ENCODE data around the gene RGS5.

DNA sequence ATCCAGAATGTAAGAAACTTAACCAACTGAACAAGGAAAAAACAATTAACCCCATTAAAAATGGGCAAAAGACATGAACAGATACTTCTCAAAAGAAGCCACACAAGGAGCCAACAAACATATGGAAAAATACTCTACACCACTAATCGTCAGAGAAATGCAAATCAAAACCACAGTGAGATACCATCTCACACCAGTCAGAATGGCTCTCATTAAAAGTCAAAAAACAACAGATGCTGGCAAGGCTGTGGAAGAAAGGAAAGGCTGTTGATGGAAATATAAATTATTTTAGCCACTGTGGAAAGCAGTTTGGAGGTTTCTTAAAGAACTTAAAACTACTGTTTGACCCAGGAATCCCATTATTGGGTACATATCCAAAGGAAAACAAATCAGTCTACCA, 82.3 kb downstream of the RGS5 start:
- TF ChIP-seq, protein P1, sequence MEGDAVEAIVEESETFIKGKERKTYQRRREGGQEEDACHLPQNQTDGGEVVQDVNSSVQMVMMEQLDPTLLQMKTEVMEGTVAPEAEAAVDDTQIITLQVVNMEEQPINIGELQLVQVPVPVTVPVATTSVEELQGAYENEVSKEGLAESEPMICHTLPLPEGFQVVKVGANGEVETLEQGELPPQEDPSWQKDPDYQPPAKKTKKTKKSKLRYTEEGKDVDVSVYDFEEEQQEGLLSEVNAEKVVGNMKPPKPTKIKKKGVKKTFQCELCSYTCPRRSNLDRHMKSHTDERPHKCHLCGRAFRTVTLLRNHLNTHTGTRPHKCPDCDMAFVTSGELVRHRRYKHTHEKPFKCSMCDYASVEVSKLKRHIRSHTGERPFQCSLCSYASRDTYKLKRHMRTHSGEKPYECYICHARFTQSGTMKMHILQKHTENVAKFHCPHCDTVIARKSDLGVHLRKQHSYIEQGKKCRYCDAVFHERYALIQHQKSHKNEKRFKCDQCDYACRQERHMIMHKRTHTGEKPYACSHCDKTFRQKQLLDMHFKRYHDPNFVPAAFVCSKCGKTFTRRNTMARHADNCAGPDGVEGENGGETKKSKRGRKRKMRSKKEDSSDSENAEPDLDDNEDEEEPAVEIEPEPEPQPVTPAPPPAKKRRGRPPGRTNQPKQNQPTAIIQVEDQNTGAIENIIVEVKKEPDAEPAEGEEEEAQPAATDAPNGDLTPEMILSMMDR (IDR thresholded peaks at IDR 0.05): no peak
- no peak for TF ChIP-seq ZFX (IDR thresholded peaks at IDR 0.05; ENCODE audit: borderline replicate concordance)

Measured in 22Rv1 (cell line).